Smooth muscle cell (in vitro differentiated cells): ENCODE data around the gene PCDH17. TPM values are rescaled to one million over a fixed set of nuclear protein-coding genes. Genes with fewer than 3 reads are reported as not detected.

Experiments used
- DNase-seq: peaks from one replicate; lab custom pipeline; 2025; ENCODE audit not compliant: unreplicated experiment; lab: John Stamatoyannopoulos, UW
- H2AFZ ChIP-seq: fragments of 200-600 bp; sonication (generic); 2 replicates; pipeline ENCODE4 v1.6.0; 2016; ENCODE audit warnings: antibody characterized with exemption, low read depth, mild to moderate bottlenecking
- H3F3A ChIP-seq: fragments of 200-600 bp; sonication (generic); 2 replicates; pipeline ENCODE4 v1.6.0; 2017; ENCODE audit warnings: antibody characterized with exemption, low read depth
- H3K27ac ChIP-seq: fragments of 200-600 bp; sonication (generic); 2 replicates; pipeline ENCODE4 v1.5.1; 2016; ENCODE audit warnings: low read depth, mild to moderate bottlenecking
- H3K27me3 ChIP-seq: fragments of 200-600 bp; sonication (generic); 2 replicates; pipeline ENCODE4 v1.6.1; 2016; ENCODE audit warnings: low read depth, mild to moderate bottlenecking
- H3K36me3 ChIP-seq: fragments of 200-600 bp; sonication (generic); 2 replicates; pipeline ENCODE4 v1.5.1; 2016; ENCODE audit warnings: low read depth
- H3K4me1 ChIP-seq: fragments of 200-600 bp; sonication (generic); 2 replicates; pipeline ENCODE4 v1.5.1; 2016; ENCODE audit warnings: low read depth
- H3K4me2 ChIP-seq: fragments of 200-600 bp; sonication (generic); 2 replicates; pipeline ENCODE4 v1.6.0; 2016; ENCODE audit warnings: mild to moderate bottlenecking
- H3K4me3 ChIP-seq: fragments of 200-600 bp; sonication (generic); 2 replicates; pipeline ENCODE4 v1.5.1; 2016; ENCODE audit warnings: mild to moderate bottlenecking
- H3K79me2 ChIP-seq: fragments of 200-600 bp; sonication (generic); 2 replicates; pipeline ENCODE4 v1.6.0; 2016; ENCODE audit warnings: low read depth, mild to moderate bottlenecking
- H3K9ac ChIP-seq: fragments of 200-600 bp; sonication (generic); 2 replicates; pipeline ENCODE4 v1.6.0; 2016; ENCODE audit warnings: low read depth
- H3K9me3 ChIP-seq: fragments of 200-600 bp; sonication (generic); replicated peaks from 2 replicates; pipeline ENCODE4 v1.5.1; 2016; ENCODE audit warnings: low read depth
- H4K20me1 ChIP-seq: fragments of 200-600 bp; sonication (generic); 2 replicates; pipeline ENCODE4 v1.6.0; 2016; ENCODE audit warnings: low read depth
- WGBS: methylation state at CpG from one replicate; pipeline ENCODE4 v1.1.7; 2016; ENCODE audit warnings: low lambda C conversion rate; 5-methylcytosine and 5-hydroxymethylcytosine counted together
- polyA plus RNA-seq: library from polyadenylated mRNA; unstranded; fragments of >200 nt; fragmentation: Nextera tagmentation; extraction: Ambion mirVana; gene quantifications from 2 replicates; pipeline ENCODE4 v1.2.1, GENCODE V29; 2016
- total RNA-seq: library from RNA; depleted of rRNA; stranded (reverse); fragments of >200 nt; gene quantifications from 2 replicates; pipeline ENCODE4 v1.2.3, GENCODE V29; 2014
- TF ChIP-seq, protein P1 (sequence below): fragments of 200-600 bp; sonication (generic); IDR thresholded peaks from 2 replicates; pipeline ENCODE4 v1.5.1; 2017; ENCODE audit warnings: borderline replicate concordance, mild to moderate bottlenecking, antibody characterized with exemption; ENCODE audit not compliant: insufficient read depth, poor library complexity, severe bottlenecking

Gene PCDH17
- total and polyA plus RNA-seq, 2 experiments from 2014 or later: 5.9 to 9.6 TPM

DNA sequence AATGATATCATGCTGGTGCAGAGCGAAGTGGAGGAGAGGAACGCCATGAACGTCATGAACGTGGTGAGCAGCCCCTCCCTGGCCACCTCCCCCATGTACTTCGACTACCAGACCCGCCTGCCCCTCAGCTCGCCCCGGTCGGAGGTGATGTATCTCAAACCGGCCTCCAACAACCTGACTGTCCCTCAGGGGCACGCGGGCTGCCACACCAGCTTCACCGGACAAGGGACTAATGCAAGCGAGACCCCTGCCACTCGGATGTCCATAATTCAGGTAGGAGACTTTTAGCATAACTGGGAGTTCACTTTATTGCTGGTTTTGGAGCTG, 3.3 kb downstream of the PCDH17 start:
- H3K4me1 ChIP-seq: peaks cover 10% of the 10 kb centered on the region
- H3K79me2 ChIP-seq: no peaks in the 10 kb centered on the region
- H3K27me3 ChIP-seq: peaks cover 45% of the 10 kb centered on the region
- peak overlapping the region; percentile 63 for H3K4me3 ChIP-seq
- WGBS: 13% methylated on average over 15 of the region's 15 CpGs
- no peak for DNase-seq
- no peaks in the 10 kb centered on the region for H3K36me3 ChIP-seq
- H4K20me1 ChIP-seq: peaks cover 61% of the 10 kb centered on the region
- H2AFZ ChIP-seq: no peak overlapping the region
- H3K9me3 ChIP-seq: no peaks in the 10 kb centered on the region
- H3K9ac ChIP-seq: no peak overlapping the region
- H3K4me2 ChIP-seq: peak overlapping the region; percentile 88
- no peaks in the 10 kb centered on the region for H3F3A ChIP-seq
- H3K27ac ChIP-seq: no peak overlapping the region
- TF ChIP-seq, protein P1, sequence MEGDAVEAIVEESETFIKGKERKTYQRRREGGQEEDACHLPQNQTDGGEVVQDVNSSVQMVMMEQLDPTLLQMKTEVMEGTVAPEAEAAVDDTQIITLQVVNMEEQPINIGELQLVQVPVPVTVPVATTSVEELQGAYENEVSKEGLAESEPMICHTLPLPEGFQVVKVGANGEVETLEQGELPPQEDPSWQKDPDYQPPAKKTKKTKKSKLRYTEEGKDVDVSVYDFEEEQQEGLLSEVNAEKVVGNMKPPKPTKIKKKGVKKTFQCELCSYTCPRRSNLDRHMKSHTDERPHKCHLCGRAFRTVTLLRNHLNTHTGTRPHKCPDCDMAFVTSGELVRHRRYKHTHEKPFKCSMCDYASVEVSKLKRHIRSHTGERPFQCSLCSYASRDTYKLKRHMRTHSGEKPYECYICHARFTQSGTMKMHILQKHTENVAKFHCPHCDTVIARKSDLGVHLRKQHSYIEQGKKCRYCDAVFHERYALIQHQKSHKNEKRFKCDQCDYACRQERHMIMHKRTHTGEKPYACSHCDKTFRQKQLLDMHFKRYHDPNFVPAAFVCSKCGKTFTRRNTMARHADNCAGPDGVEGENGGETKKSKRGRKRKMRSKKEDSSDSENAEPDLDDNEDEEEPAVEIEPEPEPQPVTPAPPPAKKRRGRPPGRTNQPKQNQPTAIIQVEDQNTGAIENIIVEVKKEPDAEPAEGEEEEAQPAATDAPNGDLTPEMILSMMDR: no peak

DNA sequence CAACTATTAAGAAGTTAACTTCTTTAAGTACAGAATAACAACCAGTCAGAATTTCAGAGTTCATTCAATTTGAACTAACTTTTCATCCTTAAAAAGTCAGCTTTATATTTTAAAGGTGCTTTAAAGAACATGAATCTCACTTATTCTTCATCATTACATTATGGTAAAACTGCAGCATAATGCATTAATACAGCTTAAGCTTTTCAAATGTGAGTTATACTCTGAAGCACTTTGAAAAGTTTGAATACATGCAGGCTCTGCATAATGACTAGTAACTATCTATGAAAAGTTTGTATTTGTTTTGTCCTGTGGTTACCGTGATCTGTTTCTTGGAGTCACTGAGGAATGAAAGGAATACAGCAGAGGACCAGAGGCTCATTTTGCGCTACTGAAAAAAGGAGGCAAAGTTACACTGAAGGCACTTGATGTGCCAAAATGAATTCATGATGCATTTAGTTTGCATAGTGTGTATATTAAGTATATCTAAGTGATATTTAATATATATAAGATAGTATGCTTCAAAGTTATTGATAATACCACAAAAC, 4.1 kb downstream of the PCDH17 start:
- WGBS: 58% methylated on average over 2 of the region's 2 CpGs
- Histone ChIP-seq H4K20me1 (peaks cover 57% of the 10 kb centered on the region), H3K27ac (no peak overlapping the region), H3K9ac (no peak overlapping the region), H3K36me3 (no peaks in the 10 kb centered on the region), H3F3A (no peaks in the 10 kb centered on the region), H3K27me3 (peaks cover 45% of the 10 kb centered on the region), H3K4me3 (peak overlapping the region; percentile 63), H3K79me2 (no peaks in the 10 kb centered on the region), H2AFZ (no peak overlapping the region), H3K4me1 (peaks cover 7% of the 10 kb centered on the region), H3K9me3 (no peaks in the 10 kb centered on the region), H3K4me2 (peak overlapping the region; percentile 88)
- TF ChIP-seq, protein P1: no peak
- no peak for DNase-seq

DNA sequence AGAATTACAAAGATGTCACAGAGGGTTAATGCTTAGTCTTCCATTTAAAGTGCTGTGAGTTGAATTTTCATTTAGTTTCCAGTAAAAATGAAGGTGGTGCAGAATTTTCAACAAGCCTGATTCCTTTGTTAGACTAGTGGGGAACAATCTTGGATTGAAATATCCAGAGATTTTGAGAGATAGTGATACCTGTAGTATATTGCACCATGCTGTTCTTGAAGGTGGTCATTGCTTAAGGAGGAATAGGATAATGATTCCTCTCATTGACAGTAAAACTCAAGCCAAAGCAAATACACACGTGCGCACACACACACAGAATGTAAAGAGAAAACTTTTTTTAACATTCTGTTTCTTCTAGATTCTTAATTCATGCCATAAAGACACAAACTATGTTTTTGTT, 5.3 kb downstream of the PCDH17 start:
- Histone ChIP-seq H3K9me3 (no peaks in the 10 kb centered on the region), H4K20me1 (peaks cover 50% of the 10 kb centered on the region), H3K36me3 (no peaks in the 10 kb centered on the region), H3K4me2 (peak overlapping the region; percentile 25), H3K9ac (no peak overlapping the region), H3F3A (no peaks in the 10 kb centered on the region), H3K27ac (no peak overlapping the region), H3K4me1 (peaks cover 3% of the 10 kb centered on the region), H3K27me3 (peaks cover 40% of the 10 kb centered on the region), H3K79me2 (no peaks in the 10 kb centered on the region), H3K4me3 (peak overlapping the region; percentile 5), H2AFZ (no peak overlapping the region)
- TF ChIP-seq, protein P1: no peak
- DNase-seq: no peak
- 90% methylated on average over 2 of the region's 2 CpGs for WGBS

DNA sequence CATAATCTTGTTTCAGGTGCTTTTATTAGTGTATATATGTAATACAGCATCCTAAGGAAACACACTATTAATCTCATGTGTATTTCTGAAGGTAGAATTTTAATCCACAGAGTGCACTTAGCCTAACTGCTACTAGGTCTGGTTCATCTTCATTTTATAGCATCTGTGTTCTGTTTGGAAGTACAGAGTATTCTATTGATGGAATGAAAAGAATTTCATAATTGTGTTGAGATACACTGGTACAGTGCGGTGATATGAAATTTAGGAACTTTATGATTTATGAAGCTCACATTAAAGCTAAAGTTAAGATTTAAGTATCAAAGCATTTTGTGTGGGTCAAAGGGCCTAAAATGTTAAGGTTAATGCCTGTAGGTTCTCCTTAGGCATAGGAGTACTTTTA, 6.0 kb downstream of the PCDH17 start:
- H3K4me3 ChIP-seq: peak overlapping the region; percentile 13
- H3K4me2 ChIP-seq: no peak overlapping the region
- H3K79me2 ChIP-seq: no peaks in the 10 kb centered on the region
- peaks cover under 1% of the 10 kb centered on the region for H3K4me1 ChIP-seq
- H3K27me3 ChIP-seq: peaks cover 33% of the 10 kb centered on the region
- TF ChIP-seq, protein P1: no peak
- H3K27ac ChIP-seq: no peak overlapping the region
- H4K20me1 ChIP-seq: peaks cover 43% of the 10 kb centered on the region
- no peaks in the 10 kb centered on the region for H3F3A ChIP-seq
- WGBS: 90% methylated on average over 1 of the region's 1 CpG
- H3K36me3 ChIP-seq: no peaks in the 10 kb centered on the region
- no peak overlapping the region for H3K9ac ChIP-seq
- no peak for DNase-seq
- no peaks in the 10 kb centered on the region for H3K9me3 ChIP-seq
- no peak overlapping the region for H2AFZ ChIP-seq
